Esophagus squamous epithelium (tissue), 5 donors: ENCODE measurements around the gene STARD8. TPM values are rescaled to one million over a fixed set of nuclear protein-coding genes. Genes with fewer than 3 reads are reported as not detected.

ENCODE experiments used
- DNase-seq: peaks from one replicate; lab custom pipeline; 2025; lab: John Stamatoyannopoulos, UW
- H3K27ac ChIP-seq, 4 donors: fragments of 200-600 bp; sonication (generic); one replicate each; pipeline ENCODE4 v1.5.1; 2016 to 2019; ENCODE audit warnings: mild to moderate bottlenecking in 1 of 4
- H3K27me3 ChIP-seq, 4 donors: fragments of 200-600 bp; sonication (generic); 1 replicate in 3 of 4; 2 replicates in 1 of 4; pipeline versions ENCODE4 v1.5.1 to v1.6.0; 2017 to 2021; ENCODE audit warnings: antibody characterized with exemption in 1 of 4
- H3K36me3 ChIP-seq, 3 donors: fragments of 200-600 bp; sonication (generic); one replicate each; pipeline ENCODE4 v1.5.1; 2016 to 2019
- H3K4me1 ChIP-seq, 3 donors: fragments of 200-600 bp; sonication (generic); one replicate each; pipeline ENCODE4 v1.5.1; 2017 to 2019
- H3K4me3 ChIP-seq, 4 donors: fragments of 200-600 bp; sonication (generic); 1 replicate in 3 of 4; 2 replicates in 1 of 4; pipeline ENCODE4 v1.5.1; 2016 to 2019; ENCODE audit warnings: mild to moderate bottlenecking in 2 of 4, moderate library complexity in 1 of 4
- H3K9me3 ChIP-seq, 3 donors: fragments of 200-600 bp; sonication (generic); one replicate each; pipeline ENCODE4 v1.5.1; 2016 to 2019
- POLR2A ChIP-seq, 4 donors: fragments of 450-650 bp; IDR thresholded peaks; one replicate each; pipeline ENCODE4 v1.6.1; 2017; ENCODE audit warnings: antibody characterized with exemption in 4 of 4, mild to moderate bottlenecking in 4 of 4, moderate library complexity in 3 of 4
- WGBS, 2 donors: methylation state at CpG; one replicate each; pipeline ENCODE4 v1.1.5; 2018; 5-methylcytosine and 5-hydroxymethylcytosine counted together
- intact Hi-C: fragments of 100-400 bp; cut with DNase I; formaldehyde crosslinking; loops from one replicate; pipeline ENCODE4 v1.15.0; 2022
- total RNA-seq, 4 donors: library from RNA; depleted of rRNA; stranded (reverse); fragments of >200 nt; gene quantifications; one replicate each; pipeline ENCODE4 v1.1.0, GENCODE V29; 2016
- TF ChIP-seq, protein P1 (sequence below), 6 experiments: fragments of 450-650 bp in 4 of 6; fragments of 200-600 bp in 2 of 6; sonication (generic) in 2 of 6; IDR thresholded peaks; one replicate each; pipeline ENCODE4 v1.5.1; 2016 to 2019; ENCODE audit warnings: antibody characterized with exemption in 6 of 6, mild to moderate bottlenecking in 4 of 6, moderate library complexity in 4 of 6
- donor health status: DM: yes; HTN: yes; CAD: no.

STARD8 gene
- total RNA-seq, 4 donors from 2014 or later = 0.95 to 9.9 (median 2.1) TPM

DNA sequence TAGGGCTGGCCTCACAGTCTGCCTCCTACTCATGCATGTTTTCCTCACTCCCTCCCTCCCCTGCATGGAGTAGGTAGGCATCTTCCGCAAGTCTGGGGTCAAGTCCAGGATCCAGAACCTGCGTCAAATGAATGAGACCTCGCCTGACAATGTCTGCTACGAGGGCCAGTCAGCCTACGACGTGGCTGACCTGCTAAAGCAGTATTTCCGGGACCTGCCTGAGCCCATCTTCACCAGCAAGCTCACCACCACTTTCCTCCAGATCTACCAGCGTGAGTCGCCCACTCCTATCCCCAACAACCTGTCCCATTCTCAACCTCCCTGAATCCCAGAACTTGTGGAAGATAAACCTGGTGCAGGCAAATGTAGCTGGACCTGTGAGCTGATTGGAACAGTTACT is 73.4 kb downstream of the STARD8 start:
- H3K27me3 ChIP-seq = no peaks in the 10 kb centered on the region
- no peaks in the 10 kb centered on the region for H3K9me3 ChIP-seq
- H3K36me3 ChIP-seq = peaks cover 0 to 5% (median 0%) of the 10 kb centered on the region in 3 donors
- H3K27ac ChIP-seq = no peak overlapping the region
- DNase-seq = no peak
- WGBS, 2 donors = 80 to 100% methylated on average over 1 to 9 of the region's 9 CpGs
- intact Hi-C loops = no loop called here
- no peaks in the 10 kb centered on the region for H3K4me1 ChIP-seq
- TF ChIP-seq, protein P1, sequence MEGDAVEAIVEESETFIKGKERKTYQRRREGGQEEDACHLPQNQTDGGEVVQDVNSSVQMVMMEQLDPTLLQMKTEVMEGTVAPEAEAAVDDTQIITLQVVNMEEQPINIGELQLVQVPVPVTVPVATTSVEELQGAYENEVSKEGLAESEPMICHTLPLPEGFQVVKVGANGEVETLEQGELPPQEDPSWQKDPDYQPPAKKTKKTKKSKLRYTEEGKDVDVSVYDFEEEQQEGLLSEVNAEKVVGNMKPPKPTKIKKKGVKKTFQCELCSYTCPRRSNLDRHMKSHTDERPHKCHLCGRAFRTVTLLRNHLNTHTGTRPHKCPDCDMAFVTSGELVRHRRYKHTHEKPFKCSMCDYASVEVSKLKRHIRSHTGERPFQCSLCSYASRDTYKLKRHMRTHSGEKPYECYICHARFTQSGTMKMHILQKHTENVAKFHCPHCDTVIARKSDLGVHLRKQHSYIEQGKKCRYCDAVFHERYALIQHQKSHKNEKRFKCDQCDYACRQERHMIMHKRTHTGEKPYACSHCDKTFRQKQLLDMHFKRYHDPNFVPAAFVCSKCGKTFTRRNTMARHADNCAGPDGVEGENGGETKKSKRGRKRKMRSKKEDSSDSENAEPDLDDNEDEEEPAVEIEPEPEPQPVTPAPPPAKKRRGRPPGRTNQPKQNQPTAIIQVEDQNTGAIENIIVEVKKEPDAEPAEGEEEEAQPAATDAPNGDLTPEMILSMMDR (IDR thresholded peaks at IDR 0.05) = no peak
- no peak for TF ChIP-seq POLR2A (IDR thresholded peaks at IDR 0.05)
- no peak overlapping the region for H3K4me3 ChIP-seq

DNA sequence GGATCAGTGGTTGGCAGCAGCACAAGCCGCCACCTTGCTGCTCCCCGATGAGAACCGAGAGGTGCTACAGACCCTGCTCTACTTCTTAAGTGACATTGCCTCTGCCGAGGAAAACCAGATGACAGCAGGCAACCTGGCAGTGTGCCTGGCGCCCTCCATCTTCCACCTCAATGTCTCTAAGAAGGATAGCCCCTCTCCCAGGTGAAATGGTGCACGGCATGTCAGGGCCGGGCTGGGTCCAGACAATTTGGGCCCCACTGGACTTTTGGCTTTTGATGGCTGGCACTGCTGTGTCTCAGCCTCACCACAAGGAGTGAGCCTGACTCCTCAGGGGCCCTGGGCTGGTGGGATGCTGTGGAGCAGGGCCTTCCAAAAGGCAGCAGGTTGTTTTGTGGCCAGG is 74.1 kb downstream of the STARD8 start:
- DNase-seq = no peak
- WGBS, 2 donors = 91% methylated on average over 7 of the region's 7 CpGs; no CpG with 5 or more reads in 1 of the 2 donors
- no peaks in the 10 kb centered on the region for H3K4me1 ChIP-seq
- H3K27me3 ChIP-seq = no peaks in the 10 kb centered on the region
- H3K9me3 ChIP-seq = no peaks in the 10 kb centered on the region
- no peak overlapping the region for H3K4me3 ChIP-seq
- intact Hi-C loops = no loop called here
- H3K36me3 ChIP-seq = peaks cover 0 to 5% (median 0%) of the 10 kb centered on the region in 3 donors
- TF ChIP-seq POLR2A (IDR thresholded peaks at IDR 0.05) = no peak
- TF ChIP-seq, protein P1 (IDR thresholded peaks at IDR 0.05) = no peak
- H3K27ac ChIP-seq = no peak overlapping the region

- peaks cover 0 to 5% (median 0%) of the 10 kb centered on the region in 3 donors for H3K36me3 ChIP-seq
- no peak overlapping the region for H3K27ac ChIP-seq
- no peaks in the 10 kb centered on the region for H3K27me3 ChIP-seq
- H3K4me3 ChIP-seq = no peak overlapping the region
- WGBS, 2 donors = 60 to 67% methylated on average over 1 to 7 of the region's 16 CpGs
- intact Hi-C loops = no loop called here
- no peaks in the 10 kb centered on the region for H3K4me1 ChIP-seq
- TF ChIP-seq, protein P1 (IDR thresholded peaks at IDR 0.05) = no peak
- no peak for TF ChIP-seq POLR2A (IDR thresholded peaks at IDR 0.05)
- DNase-seq = no peak
- no peaks in the 10 kb centered on the region for H3K9me3 ChIP-seq
Measured at GRCh38 chrX:68721991-68722860, 74.8 kb downstream of the STARD8 start.

DNA sequence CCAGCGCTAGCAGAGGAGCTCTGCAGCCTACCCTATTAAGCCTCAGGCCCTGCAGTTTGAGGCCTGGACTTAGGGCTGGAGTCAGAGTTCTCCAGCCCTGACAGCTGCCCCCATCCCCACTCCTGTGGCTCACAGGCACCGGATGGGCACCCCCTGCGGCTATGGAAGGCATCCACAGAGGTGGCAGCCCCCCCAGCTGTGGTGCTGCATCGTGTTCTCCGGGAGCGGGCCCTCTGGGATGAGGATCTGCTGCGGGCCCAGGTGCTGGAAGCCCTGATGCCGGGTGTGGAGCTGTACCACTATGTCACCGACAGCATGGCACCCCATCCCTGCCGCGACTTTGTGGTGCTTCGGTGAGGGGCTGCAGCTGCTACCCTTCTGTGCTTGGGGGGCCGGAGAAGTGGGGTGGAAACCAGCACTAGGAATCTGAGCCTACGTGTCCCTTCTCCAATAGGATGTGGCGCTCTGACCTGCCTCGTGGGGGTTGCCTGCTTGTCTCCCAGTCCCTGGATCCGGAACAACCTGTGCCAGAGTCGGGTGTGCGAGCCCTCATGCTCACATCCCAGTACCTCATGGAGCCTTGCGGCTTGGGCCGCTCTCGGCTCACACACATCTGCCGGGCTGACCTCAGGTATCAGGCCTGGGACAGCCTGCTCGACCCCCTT is 76.2 kb downstream of the STARD8 start:
- Histone ChIP-seq H3K4me1 (no peaks in the 10 kb centered on the region), H3K27me3 (no peaks in the 10 kb centered on the region), H3K27ac (no peak overlapping the region), H3K9me3 (no peaks in the 10 kb centered on the region), H3K4me3 (no peak overlapping the region), H3K36me3 (peaks cover 0 to 5% (median 0%) of the 10 kb centered on the region in 3 donors)
- TF ChIP-seq, protein P1 (IDR thresholded peaks at IDR 0.05) = no peak
- no peak for TF ChIP-seq POLR2A (IDR thresholded peaks at IDR 0.05)
- DNase-seq = no peak
- WGBS, 2 donors = 83% methylated on average over 8 of the region's 24 CpGs; no CpG with 5 or more reads in 1 of the 2 donors
- intact Hi-C loops = no loop called here

GRCh38 chrX:68724531-68725020 is 77.1 kb downstream of the STARD8 start:
- Histone ChIP-seq H3K4me1 (no peaks in the 10 kb centered on the region), H3K9me3 (no peaks in the 10 kb centered on the region), H3K27me3 (no peaks in the 10 kb centered on the region), H3K27ac (no peak overlapping the region), H3K4me3 (no peak overlapping the region), H3K36me3 (peaks cover 0 to 5% (median 0%) of the 10 kb centered on the region in 3 donors)
- 69 to 86% methylated on average over 3 to 4 of the region's 10 CpGs for WGBS, 2 donors
- no peak for DNase-seq
- intact Hi-C loops = no loop called here
- TF ChIP-seq, protein P1 (IDR thresholded peaks at IDR 0.05) = no peak
- TF ChIP-seq POLR2A (IDR thresholded peaks at IDR 0.05) = no peak
